ENCODE measurements around the gene CTTNBP2. TPM values are rescaled to one million over a fixed set of nuclear protein-coding genes. Genes with fewer than 3 reads are reported as not detected.

The CTTNBP2 gene
- total RNA-seq, 1 experiment from 2014 or later = 0.16 TPM

- Histone ChIP-seq H3K27me3 (no peaks in the 10 kb centered on the region), H3K36me3 (no peaks in the 10 kb centered on the region), H3K4me3 (no peak overlapping the region), H3K9me3 (no peaks in the 10 kb centered on the region)
- DNase-seq = no peak
Measured at GRCh38 chr7:117706210-117706609, 167.0 kb downstream of the CTTNBP2 start.

DNA sequence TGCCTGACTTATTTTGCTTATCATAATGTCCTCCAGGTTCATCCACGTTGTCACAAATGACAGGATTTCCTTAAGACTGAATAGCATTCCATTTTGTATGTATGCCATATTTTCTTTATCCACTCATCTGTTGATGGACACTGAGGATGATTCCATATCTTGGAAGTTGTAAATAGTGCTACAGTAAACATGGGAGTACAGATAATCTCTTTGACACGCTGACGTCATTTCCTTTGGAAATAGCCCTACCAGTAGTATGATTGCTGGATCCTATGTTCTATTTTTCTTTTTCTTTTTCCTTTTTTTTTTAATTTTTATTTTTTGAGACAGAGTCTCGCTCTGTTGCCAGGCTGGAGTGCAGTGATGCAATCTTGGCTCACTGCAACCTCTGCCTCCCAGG is 167.6 kb downstream of the CTTNBP2 start:
- Histone ChIP-seq H3K27me3 (no peaks in the 10 kb centered on the region), H3K4me3 (no peak overlapping the region), H3K9me3 (no peaks in the 10 kb centered on the region), H3K36me3 (no peaks in the 10 kb centered on the region)
- no peak for DNase-seq

- Histone ChIP-seq H3K27me3 (no peaks in the 10 kb centered on the region), H3K4me3 (no peak overlapping the region), H3K36me3 (no peaks in the 10 kb centered on the region), H3K9me3 (no peaks in the 10 kb centered on the region)
- no peak for DNase-seq
Measured at GRCh38 chr7:117704063-117704462, 169.2 kb downstream of the CTTNBP2 start.

DNA sequence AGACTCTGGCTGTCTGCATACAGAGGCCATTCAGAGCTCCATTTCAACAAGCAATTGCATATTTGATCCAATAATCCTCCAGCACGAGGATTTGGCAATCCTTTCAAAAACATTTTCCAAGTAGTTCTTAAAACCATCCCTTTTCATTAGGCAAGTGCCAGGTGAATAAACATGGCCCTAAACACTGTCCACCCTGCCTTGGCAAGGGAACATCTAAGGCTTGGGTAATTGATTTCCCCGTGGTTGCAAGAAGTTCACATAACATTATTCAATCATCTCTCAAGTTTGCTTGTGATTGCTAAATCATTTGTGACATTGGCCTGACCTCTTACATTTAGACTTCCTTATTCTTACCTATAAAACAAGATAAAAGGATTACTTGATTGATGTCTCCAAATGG is 175.2 kb downstream of the CTTNBP2 start:
- no peaks in the 10 kb centered on the region for H3K27me3 ChIP-seq
- no peak overlapping the region for H3K4me3 ChIP-seq
- H3K36me3 ChIP-seq = no peaks in the 10 kb centered on the region
- DNase-seq = no peak
- no peaks in the 10 kb centered on the region for H3K9me3 ChIP-seq

- Histone ChIP-seq H3K27me3 (no peaks in the 10 kb centered on the region), H3K36me3 (no peaks in the 10 kb centered on the region), H3K9me3 (no peaks in the 10 kb centered on the region), H3K4me3 (no peak overlapping the region)
- DNase-seq = no peak
Measured at GRCh38 chr7:117692338-117692737, 180.9 kb downstream of the CTTNBP2 start.

- no peaks in the 10 kb centered on the region for H3K36me3 ChIP-seq
- no peaks in the 10 kb centered on the region for H3K9me3 ChIP-seq
- no peaks in the 10 kb centered on the region for H3K27me3 ChIP-seq
- no peak overlapping the region for H3K4me3 ChIP-seq
- no peak for DNase-seq
Measured at GRCh38 chr7:117690147-117690546, 183.1 kb downstream of the CTTNBP2 start.

- no peak overlapping the region for H3K4me3 ChIP-seq
- H3K36me3 ChIP-seq = no peaks in the 10 kb centered on the region
- H3K9me3 ChIP-seq = no peaks in the 10 kb centered on the region
- H3K27me3 ChIP-seq = no peaks in the 10 kb centered on the region
- no peak for DNase-seq
Measured at GRCh38 chr7:117689406-117689805, 183.8 kb downstream of the CTTNBP2 start.

- H3K9me3 ChIP-seq = no peaks in the 10 kb centered on the region
- H3K27me3 ChIP-seq = no peaks in the 10 kb centered on the region
- no peaks in the 10 kb centered on the region for H3K36me3 ChIP-seq
- DNase-seq = no peak
- H3K4me3 ChIP-seq = no peak overlapping the region
Measured at GRCh38 chr7:117688126-117688525, 185.1 kb downstream of the CTTNBP2 start.

DNA sequence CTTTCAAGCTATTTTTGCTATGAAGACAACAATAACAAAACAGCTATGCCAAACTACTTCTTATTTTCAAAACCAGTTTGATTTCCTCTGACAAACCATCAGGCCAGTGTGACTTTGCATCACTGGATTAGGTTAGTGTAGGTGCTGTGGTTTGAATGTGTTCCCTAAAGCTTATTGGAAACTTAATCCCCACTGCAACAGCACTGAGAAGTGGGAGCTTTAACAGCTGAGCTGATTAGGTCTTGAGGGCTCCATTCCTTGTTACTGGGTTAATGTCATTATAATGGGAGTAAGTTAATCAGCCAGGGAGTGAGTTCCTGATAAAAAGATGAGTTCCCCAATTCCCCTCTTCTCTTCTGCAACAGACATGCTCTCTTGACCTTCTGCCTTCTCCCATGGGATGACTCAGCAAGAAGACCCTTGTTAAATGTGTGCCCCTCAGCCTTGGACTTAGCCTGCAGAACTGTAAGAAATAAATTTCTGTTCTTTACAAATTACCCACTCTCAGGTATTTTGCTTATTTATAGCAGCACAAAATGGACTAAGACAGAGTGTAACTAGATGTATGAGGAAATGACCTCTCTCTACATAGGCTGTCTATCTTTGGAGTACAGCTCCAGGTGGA is 186.8 kb downstream of the CTTNBP2 start:
- Histone ChIP-seq H3K9me3 (no peaks in the 10 kb centered on the region), H3K27me3 (no peaks in the 10 kb centered on the region), H3K4me3 (no peak overlapping the region), H3K36me3 (no peaks in the 10 kb centered on the region)
- no peak for DNase-seq

GRCh38 chr7:117685795-117686194 is 187.4 kb downstream of the CTTNBP2 start:
- no peak for DNase-seq
- Histone ChIP-seq H3K36me3 (no peaks in the 10 kb centered on the region), H3K27me3 (no peaks in the 10 kb centered on the region), H3K9me3 (no peaks in the 10 kb centered on the region), H3K4me3 (no peak overlapping the region)

DNA sequence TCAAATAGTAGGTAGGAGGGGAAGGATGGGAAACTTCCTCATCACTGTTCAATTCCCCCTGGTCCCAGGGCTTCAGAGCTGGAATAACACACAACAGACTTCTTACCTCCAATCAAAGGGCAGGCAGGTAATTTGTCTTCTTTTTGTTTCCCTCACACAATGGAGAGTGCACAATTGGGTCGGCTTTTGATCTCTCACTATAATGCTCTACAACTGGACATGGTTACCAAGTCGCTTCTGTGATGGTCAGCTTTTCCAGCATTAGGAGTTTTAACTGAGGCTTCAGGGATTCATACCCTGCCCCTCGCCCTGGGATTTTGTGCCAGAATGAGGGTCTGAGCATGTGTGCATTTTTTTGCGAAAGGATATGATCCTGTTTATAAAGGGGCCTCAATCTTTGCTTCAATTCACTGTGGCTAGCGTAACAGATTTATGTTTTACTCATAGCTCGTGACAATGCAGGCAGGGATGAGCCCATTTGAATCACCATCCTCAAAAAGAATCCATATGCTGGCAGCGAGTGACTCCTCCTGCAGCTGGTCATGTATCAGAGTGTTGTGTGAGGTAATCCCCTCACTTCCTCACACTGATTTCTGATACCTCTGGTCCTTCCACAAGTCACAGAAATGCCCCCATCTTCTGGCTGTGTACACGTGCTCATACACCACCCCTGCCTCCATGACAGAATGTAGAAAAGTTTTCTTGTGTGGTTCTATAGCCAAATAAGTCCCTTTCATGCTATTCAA is 189.6 kb downstream of the CTTNBP2 start:
- no peaks in the 10 kb centered on the region for H3K9me3 ChIP-seq
- no peaks in the 10 kb centered on the region for H3K36me3 ChIP-seq
- DNase-seq = peak; percentile 40
- H3K4me3 ChIP-seq = no peak overlapping the region
- H3K27me3 ChIP-seq = no peaks in the 10 kb centered on the region

DNA sequence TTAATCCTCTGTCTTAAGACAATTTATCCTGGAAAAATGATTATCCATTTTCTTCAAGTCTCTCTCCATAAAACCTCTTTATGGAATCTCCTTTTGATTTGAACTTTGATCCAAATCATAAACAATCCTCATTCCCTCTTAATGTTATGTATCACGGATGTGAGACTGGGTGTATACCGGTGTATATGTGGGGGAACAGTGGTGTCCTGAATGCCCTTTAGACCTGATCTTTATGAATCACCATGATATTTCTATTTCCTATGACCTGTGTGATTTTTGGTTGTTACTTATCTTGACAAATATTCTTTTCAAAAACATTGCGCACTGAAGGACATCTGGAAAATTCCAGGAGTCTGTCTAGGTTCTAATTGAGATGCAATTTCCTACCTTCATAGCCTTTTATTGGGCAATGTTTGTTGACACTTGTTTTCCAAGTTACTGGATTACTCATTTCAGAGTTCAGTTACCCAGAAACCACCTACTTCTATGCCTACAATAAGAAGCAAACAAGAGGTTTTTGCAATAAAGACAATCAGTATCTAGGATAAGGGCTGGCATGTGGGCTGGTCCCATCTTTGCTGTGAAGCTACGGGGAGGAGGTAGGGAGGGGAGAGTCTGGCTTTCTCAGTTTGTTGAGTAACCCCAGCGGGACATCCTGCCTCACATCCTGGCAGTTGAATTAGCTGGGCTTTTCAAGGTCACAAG is 190.4 kb downstream of the CTTNBP2 start:
- Histone ChIP-seq H3K9me3 (no peaks in the 10 kb centered on the region), H3K36me3 (no peaks in the 10 kb centered on the region), H3K27me3 (no peaks in the 10 kb centered on the region), H3K4me3 (no peak overlapping the region)
- peak; percentile 11 for DNase-seq

- Histone ChIP-seq H3K27me3 (no peaks in the 10 kb centered on the region), H3K9me3 (no peaks in the 10 kb centered on the region), H3K4me3 (no peak overlapping the region), H3K36me3 (no peaks in the 10 kb centered on the region)
- no peak for DNase-seq
Measured at GRCh38 chr7:117679120-117679519, 194.1 kb downstream of the CTTNBP2 start.

GRCh38 chr7:117675497-117676435 is 197.5 kb downstream of the CTTNBP2 start:
- Histone ChIP-seq H3K36me3 (no peaks in the 10 kb centered on the region), H3K4me3 (no peak overlapping the region), H3K27me3 (no peaks in the 10 kb centered on the region), H3K9me3 (no peaks in the 10 kb centered on the region)
- DNase-seq = no peak

- Histone ChIP-seq H3K36me3 (no peaks in the 10 kb centered on the region), H3K9me3 (no peaks in the 10 kb centered on the region), H3K4me3 (no peak overlapping the region), H3K27me3 (no peaks in the 10 kb centered on the region)
- no peak for DNase-seq
Measured at GRCh38 chr7:117674617-117675016, 198.6 kb downstream of the CTTNBP2 start.

- Histone ChIP-seq H3K9me3 (no peaks in the 10 kb centered on the region), H3K27me3 (no peaks in the 10 kb centered on the region), H3K36me3 (no peaks in the 10 kb centered on the region), H3K4me3 (no peak overlapping the region)
- no peak for DNase-seq
Measured at GRCh38 chr7:117673839-117674238, 199.4 kb downstream of the CTTNBP2 start.

DNA sequence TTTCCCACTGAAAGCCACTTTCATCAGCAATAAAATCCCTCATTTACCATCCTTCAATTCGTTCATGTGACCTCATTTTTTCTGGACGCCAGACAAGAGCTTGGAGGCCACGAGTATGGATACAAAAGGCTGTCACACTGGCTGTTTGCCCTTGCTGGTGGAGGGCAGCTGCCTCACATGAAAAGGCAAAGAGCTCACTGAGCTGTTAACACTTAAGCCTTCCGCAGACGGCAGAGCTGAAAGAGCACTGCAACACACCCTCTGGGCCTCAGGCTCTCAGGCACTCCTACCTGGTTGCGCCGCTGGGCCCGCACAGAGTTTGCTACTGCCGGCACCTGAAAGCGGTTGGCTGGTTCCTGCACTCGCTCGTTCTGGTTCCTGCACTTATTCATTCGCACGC is 199.9 kb downstream of the CTTNBP2 start:
- no peaks in the 10 kb centered on the region for H3K9me3 ChIP-seq
- peak; percentile 11 for DNase-seq

More for the DNA sequence above, 199.9 kb downstream of the CTTNBP2 start:
- Histone ChIP-seq H3K36me3 (no peaks in the 10 kb centered on the region), H3K4me3 (no peak overlapping the region), H3K27me3 (no peaks in the 10 kb centered on the region)

Measured in MG63 (cell line).